Measurements from ENCODE around the gene TRAPPC6A. TPM values are rescaled to one million over a fixed set of nuclear protein-coding genes. Genes with fewer than 3 reads are reported as not detected.

TRAPPC6A gene
- total RNA-seq = 8.8 and 36.8 TPM in 2 replicates

- peak; percentile 45 for DNase-seq
Observed at GRCh38 chr19:45177817-45178261, at the start of gene TRAPPC6A. TRAPPC6A (minus strand) TSS chr19:45178237; CDS start chr19:45178218, 19 bp downstream.

- no peak for DNase-seq
Observed at GRCh38 chr19:45224645-45225044, 46.6 kb upstream of the TRAPPC6A start.

GRCh38 chr19:45223879-45224278 lies 45.8 kb upstream of the TRAPPC6A start:
- no peak for DNase-seq

GRCh38 chr19:45222724-45223123 lies 44.7 kb upstream of the TRAPPC6A start:
- no peak for DNase-seq

- no peak for DNase-seq
Observed at GRCh38 chr19:45218911-45219743, 41.1 kb upstream of the TRAPPC6A start.

- DNase-seq = no peak
Observed at GRCh38 chr19:45218426-45218825, 40.4 kb upstream of the TRAPPC6A start.

GRCh38 chr19:45217957-45218334 lies 39.9 kb upstream of the TRAPPC6A start:
- no peak for DNase-seq

GRCh38 chr19:45217193-45217956 lies 39.3 kb upstream of the TRAPPC6A start:
- no peak for DNase-seq

GRCh38 chr19:45216667-45217066 lies 38.6 kb upstream of the TRAPPC6A start:
- peak; percentile 6 for DNase-seq

- peak; percentile 50 for DNase-seq
Observed at GRCh38 chr19:45215391-45216191, 37.6 kb upstream of the TRAPPC6A start.

GRCh38 chr19:45213031-45213430 lies 35.0 kb upstream of the TRAPPC6A start:
- no peak for DNase-seq

GRCh38 chr19:45211751-45212381 lies 33.8 kb upstream of the TRAPPC6A start:
- DNase-seq = peak; percentile 42

GRCh38 chr19:45206328-45206727 lies 28.3 kb upstream of the TRAPPC6A start:
- no peak for DNase-seq

- no peak for DNase-seq
Observed at GRCh38 chr19:45205810-45206209, 27.8 kb upstream of the TRAPPC6A start.

GRCh38 chr19:45202637-45203036 lies 24.6 kb upstream of the TRAPPC6A start:
- DNase-seq = no peak

GRCh38 chr19:45200568-45200967 lies 22.5 kb upstream of the TRAPPC6A start:
- DNase-seq = peak; percentile 83

- no peak for DNase-seq
Observed at GRCh38 chr19:45195764-45196163, 17.7 kb upstream of the TRAPPC6A start.

GRCh38 chr19:45191375-45191774 lies 13.3 kb upstream of the TRAPPC6A start:
- no peak for DNase-seq

GRCh38 chr19:45189971-45190370 lies 11.9 kb upstream of the TRAPPC6A start:
- no peak for DNase-seq

- peak; percentile 51 for DNase-seq
Observed at GRCh38 chr19:45187421-45188100, 9.5 kb upstream of the TRAPPC6A start.

- DNase-seq = no peak
Observed at GRCh38 chr19:45186509-45187334, 8.7 kb upstream of the TRAPPC6A start.

Measured in dermis blood vessel endothelial cell (primary cell).